H1 (cell line): ENCODE results near the gene ELP1. TPM values are rescaled to one million over a fixed set of nuclear protein-coding genes. Genes with fewer than 3 reads are reported as not detected.

Experiments
- CTCF ChIA-PET: fragments of 300-600 bp; sonication (Branson Sonifier 250); formaldehyde crosslinking; loops from one replicate; lab custom pipeline; 2021; ENCODE audit not compliant: partially characterized antibody; lab: Charles Lee
- POLR2A ChIA-PET: fragments of 300-600 bp; sonication (Branson Sonifier 250); formaldehyde crosslinking; loops from one replicate; lab custom pipeline; 2021; ENCODE audit warnings: inconsistent platforms; ENCODE audit not compliant: partially characterized antibody; lab: Charles Lee
- DNase-seq, 2 experiments: peaks; one replicate each; pipeline versions ENCODE4 v3.0.0 to v3.0.0-alpha.2; 2010 to 2022; ENCODE audit warnings: low spot score in 2 of 2, low read depth in 1 of 2, mixed read lengths in 1 of 2
- FAIRE-seq: peaks from 2 replicates; lab custom pipeline; 2011; peaks lifted over from hg19 to GRCh38; lab: Jason Lieb, UNC
- H2AFZ ChIP-seq: 2 replicates; pipeline ENCODE4 v1.8.1; 2012; ENCODE audit warnings: low read length, inconsistent platforms
- H2AK5ac ChIP-seq: 2 replicates; pipeline ENCODE4 v1.6.1; 2013; ENCODE audit warnings: low read depth, low read length
- H2BK120ac ChIP-seq: replicated peaks from 2 replicates; pipeline ENCODE3; 2013; ENCODE audit warnings: low read depth, low read length, inconsistent platforms
- H2BK12ac ChIP-seq: 2 replicates; pipeline ENCODE4 v1.6.1; 2013; ENCODE audit warnings: low read depth, low read length
- H2BK15ac ChIP-seq: 2 replicates; pipeline ENCODE4 v1.6.1; 2013; ENCODE audit warnings: low read length
- H2BK20ac ChIP-seq: 2 replicates; pipeline ENCODE4 v1.6.1; 2013; ENCODE audit warnings: low read length
- H2BK5ac ChIP-seq: 2 replicates; pipeline ENCODE4 v1.6.1; 2013; ENCODE audit warnings: low read depth, low read length
- H3K14ac ChIP-seq: 2 replicates; pipeline ENCODE4 v1.6.1; 2013; ENCODE audit warnings: inconsistent platforms; ENCODE audit not compliant: insufficient read length
- H3K18ac ChIP-seq: 2 replicates; pipeline ENCODE4 v1.6.1; 2013; ENCODE audit warnings: low read length; ENCODE audit errors: extremely low read depth
- H3K23ac ChIP-seq: 2 replicates; pipeline ENCODE4 v1.6.1; 2013; ENCODE audit warnings: inconsistent platforms; ENCODE audit not compliant: insufficient read length
- H3K23me2 ChIP-seq: 2 replicates; pipeline ENCODE4 v1.6.1; 2013; ENCODE audit warnings: low read depth, low read length
- H3K27ac ChIP-seq: 2 replicates; pipeline ENCODE4 v1.6.1; 2011; ENCODE audit warnings: low read depth, low read length, inconsistent platforms
- H3K27me3 ChIP-seq, 4 experiments: replicated peaks in 1 of 4; 1 replicate in 1 of 4; 2 replicates in 3 of 4; pipeline versions ENCODE4 v1.6.1 to v1.8.1; 2011 to 2013; ENCODE audit warnings: low read length in 3 of 4, mild to moderate bottlenecking in 3 of 4, inconsistent platforms in 2 of 4, mixed read lengths in 2 of 4, moderate library complexity in 1 of 4; ENCODE audit not compliant: control insufficient read depth in 3 of 4, insufficient read depth in 3 of 4; ENCODE audit errors: extremely low read depth in 1 of 4
- H3K36me3 ChIP-seq, 4 experiments: 2 replicates each; pipeline versions ENCODE4 v1.6.1 to v1.8.1; 2011 to 2013; ENCODE audit warnings: mild to moderate bottlenecking in 4 of 4, low read length in 3 of 4, moderate library complexity in 2 of 4, control low read depth in 1 of 4, inconsistent platforms in 1 of 4; ENCODE audit not compliant: insufficient read depth in 4 of 4, control insufficient read depth in 2 of 4
- H3K4ac ChIP-seq: replicated peaks from 2 replicates; pipeline ENCODE3; 2013; ENCODE audit warnings: low read length, low read depth, mixed read lengths, inconsistent platforms; ENCODE audit not compliant: insufficient read length
- H3K4me1 ChIP-seq, 4 experiments: replicated peaks in 1 of 4; 1 replicate in 1 of 4; 2 replicates in 3 of 4; pipeline versions ENCODE4 v1.6.1 to v1.8.1; 2011 to 2013; ENCODE audit warnings: low read length in 3 of 4, inconsistent platforms in 2 of 4, mixed read lengths in 1 of 4; ENCODE audit not compliant: insufficient read depth in 4 of 4, control insufficient read depth in 3 of 4
- H3K4me2 ChIP-seq, 2 experiments: 2 replicates each; pipeline versions ENCODE4 v1.6.1 to v1.8.1; 2011 to 2013; ENCODE audit warnings: low read depth in 2 of 2, low read length in 2 of 2, control low read depth in 1 of 2, inconsistent platforms in 1 of 2, mild to moderate bottlenecking in 1 of 2; ENCODE audit not compliant: insufficient read depth in 1 of 2
- H3K4me3 ChIP-seq, 4 experiments: fragments of 200-600, 300-600 bp in 1 of 4; sonication (generic), shearing (Covaris generic), sonication (Bioruptor Twin) in 1 of 4; 2 replicates each; pipeline versions ENCODE4 v1.5.1 to v1.8.1; 2011 to 2016; ENCODE audit warnings: low read length in 4 of 4, low read depth in 3 of 4, control low read depth in 2 of 4, inconsistent platforms in 2 of 4, mild to moderate bottlenecking in 2 of 4, mixed read lengths in 1 of 4, moderate library complexity in 1 of 4; ENCODE audit not compliant: insufficient read depth in 2 of 4; ENCODE audit errors: extremely low read depth in 1 of 4
- H3K56ac ChIP-seq: replicated peaks from 2 replicates; pipeline ENCODE3; 2013; ENCODE audit warnings: low read depth, mild to moderate bottlenecking, mixed read lengths, low read length, inconsistent platforms; ENCODE audit not compliant: insufficient read length
- H3K79me1 ChIP-seq: 2 replicates; pipeline ENCODE4 v1.6.1; 2013; ENCODE audit warnings: low read depth, low read length, control low read depth
- H3K79me2 ChIP-seq, 2 experiments: 2 replicates each; pipeline versions ENCODE4 v1.6.1 to v1.8.1; 2012 to 2013; ENCODE audit warnings: low read length in 2 of 2, mild to moderate bottlenecking in 2 of 2, inconsistent platforms in 1 of 2; ENCODE audit not compliant: insufficient read depth in 2 of 2, control insufficient read depth in 1 of 2
- H3K9ac ChIP-seq, 4 experiments: replicated peaks in 1 of 4; 1 replicate in 1 of 4; 2 replicates in 3 of 4; pipeline versions ENCODE4 v1.6.1 to v1.8.1; 2011 to 2013; ENCODE audit warnings: low read depth in 3 of 4, low read length in 3 of 4, control low read depth in 2 of 4, mild to moderate bottlenecking in 2 of 4, moderate library complexity in 2 of 4, inconsistent platforms in 1 of 4; ENCODE audit errors: extremely low read depth in 1 of 4
- H3K9me3 ChIP-seq, 2 experiments: 2 replicates each; pipeline versions ENCODE4 v1.6.1 to v1.8.1; 2012 to 2013; ENCODE audit warnings: mild to moderate bottlenecking in 2 of 2, moderate library complexity in 2 of 2, control low read depth in 1 of 2, inconsistent platforms in 1 of 2, low read depth in 1 of 2, low read length in 1 of 2, mixed read lengths in 1 of 2; ENCODE audit not compliant: insufficient read depth in 2 of 2
- H4K20me1 ChIP-seq, 2 experiments: replicated peaks in 1 of 2; 2 replicates each; pipeline versions ENCODE3 to v1.8.1; 2011 to 2013; ENCODE audit warnings: inconsistent platforms in 2 of 2, low read length in 2 of 2, mild to moderate bottlenecking in 1 of 2; ENCODE audit not compliant: insufficient read depth in 2 of 2, control insufficient read depth in 1 of 2
- H4K5ac ChIP-seq: 2 replicates; pipeline ENCODE4 v1.6.1; 2013; ENCODE audit warnings: low read length, low read depth, mixed read lengths, inconsistent platforms; ENCODE audit not compliant: insufficient read length
- H4K8ac ChIP-seq: 2 replicates; pipeline ENCODE4 v1.8.0; 2013; ENCODE audit warnings: mild to moderate bottlenecking, moderate library complexity, low read length, inconsistent platforms; ENCODE audit not compliant: insufficient read depth; ENCODE audit errors: extremely low read depth
- H4K91ac ChIP-seq: replicated peaks from 2 replicates; pipeline ENCODE3; 2013; ENCODE audit warnings: low read length, mixed read lengths, inconsistent platforms; ENCODE audit not compliant: insufficient read length
- CBX8 ChIP-seq: fragments of 300-800, 300-1000 bp; sonication (generic); IDR thresholded peaks from 2 replicates; pipeline ENCODE4 v1.7.1; 2016; ENCODE audit warnings: low read depth, low read length, borderline replicate concordance
- CREB1 ChIP-seq: IDR thresholded peaks from 2 replicates; pipeline ENCODE4 v1.6.1; 2012; ENCODE audit warnings: inconsistent platforms
- HDAC2 ChIP-seq, 2 experiments: fragments of 300-600 bp in 1 of 2; sonication (generic) in 1 of 2; IDR thresholded peaks; 2 replicates each; pipeline ENCODE4 v1.6.1; 2011 to 2012; ENCODE audit warnings: low read depth in 2 of 2, low read length in 2 of 2, mild to moderate bottlenecking in 2 of 2, moderate library complexity in 2 of 2, borderline replicate concordance in 1 of 2, inconsistent platforms in 1 of 2
- RAD21 ChIP-seq, 2 experiments: IDR thresholded peaks in 1 of 2; conservative IDR thresholded peaks in 1 of 2; 2 replicates each; pipeline ENCODE4 v1.6.1; 2011; ENCODE audit warnings: low read depth in 2 of 2, low read length in 2 of 2, improper control_type of control experiment in 1 of 2, inconsistent platforms in 1 of 2, mild to moderate bottlenecking in 1 of 2, moderate library complexity in 1 of 2
- RBBP5 ChIP-seq: IDR thresholded peaks from 2 replicates; pipeline ENCODE4 v1.7.1; 2012; ENCODE audit warnings: low read depth, mild to moderate bottlenecking, inconsistent platforms, low read length, moderate library complexity, borderline replicate concordance
- SAP30 ChIP-seq: fragments of 300-600 bp; sonication (generic); IDR thresholded peaks from 2 replicates; pipeline ENCODE4 v1.7.1; 2012; ENCODE audit warnings: low read length, moderate library complexity, mild to moderate bottlenecking, inconsistent platforms; ENCODE audit not compliant: insufficient read depth, insufficient replicate concordance
- SIN3A ChIP-seq, 2 experiments: IDR thresholded peaks in 1 of 2; conservative IDR thresholded peaks in 1 of 2; 2 replicates each; pipeline ENCODE4 v1.6.1; 2011 to 2012; ENCODE audit warnings: low read length in 2 of 2, improper control_type of control experiment in 1 of 2, low read depth in 1 of 2, mild to moderate bottlenecking in 1 of 2
- WGBS, 2 experiments: shearing (Covaris generic) in 1 of 2; methylation state at CpG; one replicate each; pipeline versions ENCODE4 v1.1.6 to v1.1.7; 2013 to 2015; ENCODE audit warnings: low lambda C conversion rate in 2 of 2, mixed read lengths in 2 of 2, inconsistent platforms in 1 of 2, low coverage in 1 of 2, missing lambda C conversion rate in 1 of 2; ENCODE audit not compliant: insufficient replicate concordance in 2 of 2, insufficient coverage in 1 of 2, insufficient read length in 1 of 2; ENCODE audit errors: extremely low coverage in 1 of 2, missing lambda C conversion rate in 1 of 2; 5-methylcytosine and 5-hydroxymethylcytosine counted together
- polyA plus RNA-seq, 7 experiments: library from polyadenylated mRNA; depleted of rRNA in 3 of 7; stranded (reverse) in 5 of 7; unstranded in 2 of 7; fragments of >200 nt in 5 of 7; fragments of 200-250 nt in 2 of 7; gene quantifications; 1 replicate in 5 of 7; 2 replicates in 1 of 7; 4 replicates in 1 of 7; pipeline versions ENCODE4 v1.2.1 to v1.2.3, GENCODE V29; 2011 to 2013; ENCODE audit warnings: missing spikeins in 2 of 7, mixed read lengths in 2 of 7
- total RNA-seq: library from RNA; stranded (reverse); fragmentation: NEBNext Ultra II Directional; extraction: Animal tissue kit (Norgen Biotek cat#: 25700); gene quantifications from 2 replicates; pipeline ENCODE4 v1.2.1, GENCODE V29; 2021
- TF ChIP-seq, protein P1 (sequence below), 3 experiments: IDR thresholded peaks; 1 replicate in 2 of 3; 2 replicates in 1 of 3; pipeline versions ENCODE4 v1.5.1 to v1.6.1; 2011; ENCODE audit warnings: low read length in 3 of 3, mild to moderate bottlenecking in 3 of 3, inconsistent platforms in 2 of 3, low read depth in 1 of 3, moderate library complexity in 1 of 3; ENCODE audit not compliant: insufficient read depth in 1 of 3; ENCODE audit errors: control extremely low read depth in 1 of 3
- TF ChIP-seq, protein P2 (sequence below): IDR thresholded peaks from 2 replicates; pipeline ENCODE4 v1.6.1; 2011; ENCODE audit warnings: low read depth, mild to moderate bottlenecking, low read length; ENCODE audit not compliant: insufficient read depth

ELP1 gene
- total and polyA plus RNA-seq, 2 of the 8 experiments (the other 6 are each of a cell fraction or from before 2014, with no cell fraction given): 13.9 to 31.3 TPM

DNA sequence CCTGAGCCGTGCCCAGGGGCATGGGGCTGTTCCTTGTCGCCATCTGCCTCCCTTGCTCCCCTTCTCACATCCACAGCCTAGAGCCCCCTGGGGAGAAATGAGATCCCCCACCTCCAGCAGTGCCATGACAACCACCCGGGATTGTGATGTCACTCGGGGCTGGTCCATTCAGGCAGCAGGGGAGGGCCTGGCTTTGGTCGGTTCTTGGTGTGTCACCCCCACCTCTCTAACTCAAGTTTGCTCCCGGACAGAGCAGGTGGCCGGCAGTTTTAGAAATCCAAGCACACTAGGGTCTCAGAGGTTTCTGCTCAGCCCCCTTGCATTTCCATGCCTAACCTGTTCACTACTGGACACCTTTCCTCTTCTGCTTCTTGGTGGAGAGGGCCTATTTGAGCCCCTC lies 78.0 kb downstream of the ELP1 start, which contains the start of gene ACTL7B:
ACTL7B (minus strand) TSS at position 99 of the 400 bp plus-strand sequence; CDS start at position 43, 56 bp downstream.
- H3K27me3 ChIP-seq: no peaks in the 10 kb centered on the region
- 0 out of 4 replicates have a peak, but pooled peaks cover 0 to 1% of the 10 kb centered on the region in 2 experiments for H3K9me3 ChIP-seq
- no peak within 1 kb of the TSS for H2BK20ac ChIP-seq
- no peak within 1 kb of the TSS for H2BK12ac ChIP-seq
- no peak within 1 kb of the TSS for H3K4me3 ChIP-seq
- H4K5ac ChIP-seq: no peak within 1 kb of the TSS
- no peaks in the 10 kb centered on the region for H3K79me2 ChIP-seq
- no peaks in the 10 kb centered on the region for H3K79me1 ChIP-seq
- CTCF ChIA-PET: interaction anchor here (1.5 kb wide), 1 partner anchor 13 kb away, joined by 3 read pairs; no protein-coding TSS in a partner anchor
- no peaks in the 10 kb centered on the region for H3K36me3 ChIP-seq
- no peak within 1 kb of the TSS for H3K9ac ChIP-seq
- H2AK5ac ChIP-seq: no peak within 1 kb of the TSS
- WGBS, 2 experiments: 87% methylated on average over 7 of the region's 7 CpGs; no CpG with 5 or more reads in 1 of the 2 experiments
- no peak within 1 kb of the TSS for H2BK120ac ChIP-seq
- no peak within 1 kb of the TSS for H4K91ac ChIP-seq
- no peaks in the 10 kb centered on the region for H3K4me1 ChIP-seq
- DNase-seq: no peak
- H3K4ac ChIP-seq: no peak within 1 kb of the TSS
- H3K14ac ChIP-seq: no peak within 1 kb of the TSS
- no peak within 1 kb of the TSS for H2BK5ac ChIP-seq
- H3K23ac ChIP-seq: no peak within 1 kb of the TSS
- H2BK15ac ChIP-seq: no peak within 1 kb of the TSS
- H3K27ac ChIP-seq: no peak within 1 kb of the TSS
- POLR2A ChIA-PET: no interaction called here
- no peak within 1 kb of the TSS for H3K18ac ChIP-seq
- no peak for FAIRE-seq
- H3K56ac ChIP-seq: no peak within 1 kb of the TSS
- no peak within 1 kb of the TSS for H2AFZ ChIP-seq
- H4K20me1 ChIP-seq: no peaks in the 10 kb centered on the region
- H3K23me2 ChIP-seq: no peaks in the 10 kb centered on the region
- H3K4me2 ChIP-seq: no peak within 1 kb of the TSS
- H4K8ac ChIP-seq: peak within 1 kb of the TSS; percentile 77
- TF ChIP-seq RAD21 (IDR thresholded peaks at IDR 0.05 in 1 of 2, conservative IDR thresholded peaks at IDR 0.05 in 1 of 2; ENCODE audit: low read depth in 2 of 2, low read length in 2 of 2) (no peak), SAP30 (no peak), RBBP5 (no peak), SIN3A (conservative IDR thresholded peaks at IDR 0.05 in 1 of 2, IDR thresholded peaks at IDR 0.05 in 1 of 2; ENCODE audit: low read depth in 1 of 2, low read length in 2 of 2) (no peak), CREB1 (no peak), HDAC2 (IDR thresholded peaks at IDR 0.05; ENCODE audit: borderline replicate concordance in 1 of 2, low read depth in 2 of 2, low read length in 2 of 2) (no peak), CBX8 (no peak)
- TF ChIP-seq, protein P1, sequence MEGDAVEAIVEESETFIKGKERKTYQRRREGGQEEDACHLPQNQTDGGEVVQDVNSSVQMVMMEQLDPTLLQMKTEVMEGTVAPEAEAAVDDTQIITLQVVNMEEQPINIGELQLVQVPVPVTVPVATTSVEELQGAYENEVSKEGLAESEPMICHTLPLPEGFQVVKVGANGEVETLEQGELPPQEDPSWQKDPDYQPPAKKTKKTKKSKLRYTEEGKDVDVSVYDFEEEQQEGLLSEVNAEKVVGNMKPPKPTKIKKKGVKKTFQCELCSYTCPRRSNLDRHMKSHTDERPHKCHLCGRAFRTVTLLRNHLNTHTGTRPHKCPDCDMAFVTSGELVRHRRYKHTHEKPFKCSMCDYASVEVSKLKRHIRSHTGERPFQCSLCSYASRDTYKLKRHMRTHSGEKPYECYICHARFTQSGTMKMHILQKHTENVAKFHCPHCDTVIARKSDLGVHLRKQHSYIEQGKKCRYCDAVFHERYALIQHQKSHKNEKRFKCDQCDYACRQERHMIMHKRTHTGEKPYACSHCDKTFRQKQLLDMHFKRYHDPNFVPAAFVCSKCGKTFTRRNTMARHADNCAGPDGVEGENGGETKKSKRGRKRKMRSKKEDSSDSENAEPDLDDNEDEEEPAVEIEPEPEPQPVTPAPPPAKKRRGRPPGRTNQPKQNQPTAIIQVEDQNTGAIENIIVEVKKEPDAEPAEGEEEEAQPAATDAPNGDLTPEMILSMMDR (IDR thresholded peaks at IDR 0.05; ENCODE audit: control extremely low read depth in 1 of 3, insufficient read depth in 1 of 3, low read depth in 1 of 3, low read length in 3 of 3): no peak
- TF ChIP-seq, protein P2, sequence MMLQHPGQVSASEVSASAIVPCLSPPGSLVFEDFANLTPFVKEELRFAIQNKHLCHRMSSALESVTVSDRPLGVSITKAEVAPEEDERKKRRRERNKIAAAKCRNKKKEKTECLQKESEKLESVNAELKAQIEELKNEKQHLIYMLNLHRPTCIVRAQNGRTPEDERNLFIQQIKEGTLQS: no peak
